D721Med (cell line): Measurements from ENCODE around the gene PARVA.

Experiments used
- DNase-seq: peaks from one replicate; pipeline ENCODE4 v3.0.0; 2011; ENCODE audit warnings: low spot score; ENCODE audit not compliant: insufficient read length
- FAIRE-seq: peaks from 2 replicates; lab custom pipeline; 2011; peaks lifted over from hg19 to GRCh38; lab: Jason Lieb, UNC
- CTCF ChIP-seq: IDR thresholded peaks from 2 replicates; pipeline ENCODE4 v1.5.1; 2012; ENCODE audit warnings: mild to moderate bottlenecking, control low read depth; ENCODE audit not compliant: insufficient read depth; ENCODE audit errors: missing control alignments

PARVA gene

GRCh38 chr11:12449961-12450715, 72.8 kb downstream of the PARVA start:
- DNase-seq = no peak
- no peak for FAIRE-seq
- TF ChIP-seq CTCF = no peak

GRCh38 chr11:12451179-12451814, 73.9 kb downstream of the PARVA start:
- TF ChIP-seq CTCF = no peak
- FAIRE-seq (no peak), DNase-seq (no peak)

- DNase-seq = no peak
- no peak for FAIRE-seq
- TF ChIP-seq CTCF = no peak
These were observed 75.9 kb downstream of the PARVA start for GRCh38 chr11:12453243-12453642.

- DNase-seq (no peak), FAIRE-seq (no peak)
- TF ChIP-seq CTCF = no peak
These were observed 77.4 kb downstream of the PARVA start for GRCh38 chr11:12454782-12455181.

- FAIRE-seq (no peak), DNase-seq (no peak)
- TF ChIP-seq CTCF = no peak
These were observed 78.6 kb downstream of the PARVA start for GRCh38 chr11:12455938-12456337.

GRCh38 chr11:12456651-12457579, 79.5 kb downstream of the PARVA start:
- FAIRE-seq = no peak
- DNase-seq = no peak

More at GRCh38 chr11:12456651-12457579, 79.5 kb downstream of the PARVA start:
- no peak for TF ChIP-seq CTCF
